ENCODE results near the gene ADAM12.

ADAM12 gene

GRCh38 chr10:126397640-126398382, 9.5 kb upstream of the ADAM12 start:
- TF ChIP-seq EZH2phosphoT487 (IDR thresholded peaks at IDR 0.05; ENCODE audit: low read depth) (no peak), CTCF (IDR thresholded peaks at IDR 0.05; ENCODE audit: low read depth, low read length) (no peak)
- H3K9ac ChIP-seq (ENCODE audit: low read length), result no peak overlapping the region
- no peaks in the 10 kb centered on the region for H3K27me3 ChIP-seq (ENCODE audit: low read depth, low read length)
- H4K20me1 ChIP-seq (ENCODE audit: insufficient read depth, low read length), result no peaks in the 10 kb centered on the region
- no peaks in the 10 kb centered on the region for H3K79me2 ChIP-seq (ENCODE audit: low read length)
- H3K4me2 ChIP-seq (ENCODE audit: low read length), result no peak overlapping the region
- H3K4me3 ChIP-seq (ENCODE audit: low read length), result no peak overlapping the region
- no peaks in the 10 kb centered on the region for H3K36me3 ChIP-seq (replicated peaks; ENCODE audit: low read depth, low read length)
- H2AFZ ChIP-seq (ENCODE audit: low read depth, low read length), result no peak overlapping the region
- no peak overlapping the region for H3K27ac ChIP-seq (ENCODE audit: low read length)
- no peaks in the 10 kb centered on the region for H3K9me3 ChIP-seq (ENCODE audit: insufficient read depth, low read length)
- H3K4me1 ChIP-seq (ENCODE audit: low read length), result no peaks in the 10 kb centered on the region

GRCh38 chr10:126397156-126397555, 8.9 kb upstream of the ADAM12 start:
- H3K4me3 ChIP-seq (ENCODE audit: low read length), result no peak overlapping the region
- no peaks in the 10 kb centered on the region for H3K36me3 ChIP-seq (replicated peaks; ENCODE audit: low read depth, low read length)
- no peak overlapping the region for H2AFZ ChIP-seq (ENCODE audit: low read depth, low read length)
- H3K79me2 ChIP-seq (ENCODE audit: low read length), result no peaks in the 10 kb centered on the region
- H3K9ac ChIP-seq (ENCODE audit: low read length), result no peak overlapping the region
- H3K27me3 ChIP-seq (ENCODE audit: low read depth, low read length), result no peaks in the 10 kb centered on the region
- TF ChIP-seq CTCF (IDR thresholded peaks at IDR 0.05; ENCODE audit: low read depth, low read length) (no peak), EZH2phosphoT487 (IDR thresholded peaks at IDR 0.05; ENCODE audit: low read depth) (no peak)
- H3K9me3 ChIP-seq (ENCODE audit: insufficient read depth, low read length), result no peaks in the 10 kb centered on the region
- no peak overlapping the region for H3K4me2 ChIP-seq (ENCODE audit: low read length)
- H3K27ac ChIP-seq (ENCODE audit: low read length), result no peak overlapping the region
- no peaks in the 10 kb centered on the region for H4K20me1 ChIP-seq (ENCODE audit: insufficient read depth, low read length)
- H3K4me1 ChIP-seq (ENCODE audit: low read length), result no peaks in the 10 kb centered on the region

GRCh38 chr10:126394948-126395347, 6.7 kb upstream of the ADAM12 start:
- no peaks in the 10 kb centered on the region for H3K9me3 ChIP-seq (ENCODE audit: insufficient read depth, low read length)
- no peaks in the 10 kb centered on the region for H3K36me3 ChIP-seq (replicated peaks; ENCODE audit: low read depth, low read length)
- no peaks in the 10 kb centered on the region for H3K4me1 ChIP-seq (ENCODE audit: low read length)
- no peaks in the 10 kb centered on the region for H4K20me1 ChIP-seq (ENCODE audit: insufficient read depth, low read length)
- no peak overlapping the region for H3K9ac ChIP-seq (ENCODE audit: low read length)
- H3K4me2 ChIP-seq (ENCODE audit: low read length), result no peak overlapping the region
- no peak overlapping the region for H3K4me3 ChIP-seq (ENCODE audit: low read length)
- TF ChIP-seq EZH2phosphoT487 (IDR thresholded peaks at IDR 0.05; ENCODE audit: low read depth) (no peak), CTCF (IDR thresholded peaks at IDR 0.05; ENCODE audit: low read depth, low read length) (no peak)
- no peaks in the 10 kb centered on the region for H3K79me2 ChIP-seq (ENCODE audit: low read length)
- H3K27me3 ChIP-seq (ENCODE audit: low read depth, low read length), result no peaks in the 10 kb centered on the region
- H3K27ac ChIP-seq (ENCODE audit: low read length), result no peak overlapping the region
- H2AFZ ChIP-seq (ENCODE audit: low read depth, low read length), result no peak overlapping the region

GRCh38 chr10:126393076-126393475, 4.8 kb upstream of the ADAM12 start:
- no peaks in the 10 kb centered on the region for H3K79me2 ChIP-seq (ENCODE audit: low read length)
- no peak overlapping the region for H3K27ac ChIP-seq (ENCODE audit: low read length)
- H3K4me3 ChIP-seq (ENCODE audit: low read length), result no peak overlapping the region
- no peaks in the 10 kb centered on the region for H4K20me1 ChIP-seq (ENCODE audit: insufficient read depth, low read length)
- no peak overlapping the region for H3K9ac ChIP-seq (ENCODE audit: low read length)
- no peaks in the 10 kb centered on the region for H3K9me3 ChIP-seq (ENCODE audit: insufficient read depth, low read length)
- H3K4me1 ChIP-seq (ENCODE audit: low read length), result no peaks in the 10 kb centered on the region
- H3K4me2 ChIP-seq (ENCODE audit: low read length), result no peak overlapping the region
- no peak overlapping the region for H2AFZ ChIP-seq (ENCODE audit: low read depth, low read length)
- H3K27me3 ChIP-seq (ENCODE audit: low read depth, low read length), result no peaks in the 10 kb centered on the region
- TF ChIP-seq EZH2phosphoT487 (IDR thresholded peaks at IDR 0.05; ENCODE audit: low read depth) (no peak), CTCF (IDR thresholded peaks at IDR 0.05; ENCODE audit: low read depth, low read length) (no peak)
- H3K36me3 ChIP-seq (replicated peaks; ENCODE audit: low read depth, low read length), result no peaks in the 10 kb centered on the region

Measured in OCI-LY3 (cell line).